Glutamatergic neuron (in vitro differentiated cells): ENCODE data around the gene AHCY. TPM values are rescaled to one million over a fixed set of nuclear protein-coding genes. Genes with fewer than 3 reads are reported as not detected.
A peak's percentile ranks its signal among the peaks of the same experiment; 100 is the strongest.

Experiments used
- DNase-seq: peaks from one replicate; pipeline ENCODE4 v3.0.0; 2022
- H3K27ac Mint-ChIP-seq: one replicate; pipeline ENCODE4 v1.8.0; 2020; ENCODE audit warnings: mild to moderate bottlenecking, mixed read lengths, inconsistent platforms; ENCODE audit not compliant: unreplicated experiment
- H3K27me3 Mint-ChIP-seq: one replicate; pipeline ENCODE4 v1.8.0; 2020; ENCODE audit warnings: mild to moderate bottlenecking, moderate library complexity, mixed read lengths, inconsistent platforms; ENCODE audit not compliant: unreplicated experiment
- H3K36me3 Mint-ChIP-seq: one replicate; pipeline ENCODE4 v1.8.0; 2020; ENCODE audit warnings: mild to moderate bottlenecking, mixed read lengths, inconsistent platforms; ENCODE audit not compliant: unreplicated experiment
- H3K4me1 Mint-ChIP-seq: one replicate; pipeline ENCODE4 v1.8.0; 2020; ENCODE audit warnings: mild to moderate bottlenecking, low read depth, mixed read lengths, inconsistent platforms; ENCODE audit not compliant: unreplicated experiment
- H3K4me3 Mint-ChIP-seq: one replicate; pipeline ENCODE4 v1.8.0; 2020; ENCODE audit warnings: mild to moderate bottlenecking, mixed read lengths, inconsistent platforms; ENCODE audit not compliant: unreplicated experiment
- H3K9me3 Mint-ChIP-seq: one replicate; pipeline ENCODE4 v1.8.0; 2020; ENCODE audit warnings: mild to moderate bottlenecking, moderate library complexity, mixed read lengths, inconsistent platforms; ENCODE audit not compliant: unreplicated experiment
- total RNA-seq: library from RNA; stranded (reverse); fragmentation: NEBNext Ultra II Directional; extraction: Animal tissue kit (Norgen Biotek cat#: 25700); gene quantifications from one replicate; pipeline ENCODE4 v1.2.1, GENCODE V29; 2021; ENCODE audit not compliant: unreplicated experiment
- TF ChIP-seq, protein P1 (sequence below): fragments of 200-600 bp; sonication (generic); IDR thresholded peaks from one replicate; pipeline ENCODE4 v1.5.0; 2021; ENCODE audit not compliant: partially characterized antibody, unreplicated experiment

The AHCY gene
- total RNA-seq, 1 donor from 2014 or later: 97.9 TPM

GRCh38 chr20:34305333-34306230 lies 2.4 kb upstream of the AHCY start:
- peaks cover 3% of the 10 kb centered on the region for H3K9me3 Mint-ChIP-seq
- peaks cover 2% of the 10 kb centered on the region for H3K27me3 Mint-ChIP-seq
- no peaks in the 10 kb centered on the region for H3K4me1 Mint-ChIP-seq
- H3K27ac Mint-ChIP-seq: no peak overlapping the region
- no peak overlapping the region for H3K4me3 Mint-ChIP-seq
- H3K36me3 Mint-ChIP-seq: no peaks in the 10 kb centered on the region
- no peak for DNase-seq
- TF ChIP-seq, protein P1, sequence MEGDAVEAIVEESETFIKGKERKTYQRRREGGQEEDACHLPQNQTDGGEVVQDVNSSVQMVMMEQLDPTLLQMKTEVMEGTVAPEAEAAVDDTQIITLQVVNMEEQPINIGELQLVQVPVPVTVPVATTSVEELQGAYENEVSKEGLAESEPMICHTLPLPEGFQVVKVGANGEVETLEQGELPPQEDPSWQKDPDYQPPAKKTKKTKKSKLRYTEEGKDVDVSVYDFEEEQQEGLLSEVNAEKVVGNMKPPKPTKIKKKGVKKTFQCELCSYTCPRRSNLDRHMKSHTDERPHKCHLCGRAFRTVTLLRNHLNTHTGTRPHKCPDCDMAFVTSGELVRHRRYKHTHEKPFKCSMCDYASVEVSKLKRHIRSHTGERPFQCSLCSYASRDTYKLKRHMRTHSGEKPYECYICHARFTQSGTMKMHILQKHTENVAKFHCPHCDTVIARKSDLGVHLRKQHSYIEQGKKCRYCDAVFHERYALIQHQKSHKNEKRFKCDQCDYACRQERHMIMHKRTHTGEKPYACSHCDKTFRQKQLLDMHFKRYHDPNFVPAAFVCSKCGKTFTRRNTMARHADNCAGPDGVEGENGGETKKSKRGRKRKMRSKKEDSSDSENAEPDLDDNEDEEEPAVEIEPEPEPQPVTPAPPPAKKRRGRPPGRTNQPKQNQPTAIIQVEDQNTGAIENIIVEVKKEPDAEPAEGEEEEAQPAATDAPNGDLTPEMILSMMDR: no peak

- peak overlapping the region; percentile 90 for H3K27ac Mint-ChIP-seq
- H3K36me3 Mint-ChIP-seq: no peaks in the 10 kb centered on the region
- no peaks in the 10 kb centered on the region for H3K4me1 Mint-ChIP-seq
- H3K9me3 Mint-ChIP-seq: peaks cover 5% of the 10 kb centered on the region
- H3K27me3 Mint-ChIP-seq: no peaks in the 10 kb centered on the region
- TF ChIP-seq, protein P1: peak; percentile 61
- H3K4me3 Mint-ChIP-seq: peak overlapping the region; percentile 92
- DNase-seq: no peak
Measured at GRCh38 chr20:34302312-34302722, 838 bp downstream of the AHCY start.

GRCh38 chr20:34301587-34302311 lies 1.4 kb downstream of the AHCY start:
- TF ChIP-seq, protein P1: no peak
- Mint-ChIP-seq H3K27ac (peak overlapping the region; percentile 90), H3K4me3 (peak overlapping the region; percentile 92), H3K36me3 (no peaks in the 10 kb centered on the region), H3K9me3 (peaks cover 5% of the 10 kb centered on the region), H3K4me1 (no peaks in the 10 kb centered on the region), H3K27me3 (no peaks in the 10 kb centered on the region)
- no peak for DNase-seq

GRCh38 chr20:34300809-34301586 lies 2.2 kb downstream of the AHCY start:
- no peak overlapping the region for H3K27ac Mint-ChIP-seq
- peak overlapping the region; percentile 30 for H3K4me3 Mint-ChIP-seq
- no peak for DNase-seq

More at GRCh38 chr20:34300809-34301586, 2.2 kb downstream of the AHCY start:
- H3K4me1 Mint-ChIP-seq: peaks cover 5% of the 10 kb centered on the region
- no peaks in the 10 kb centered on the region for H3K36me3 Mint-ChIP-seq
- peaks cover 5% of the 10 kb centered on the region for H3K9me3 Mint-ChIP-seq
- TF ChIP-seq, protein P1: no peak
- no peaks in the 10 kb centered on the region for H3K27me3 Mint-ChIP-seq
